PC-9 (cell line): Measurements from ENCODE around the gene PDLIM7. TPM values are rescaled to one million over a fixed set of nuclear protein-coding genes. Genes with fewer than 3 reads are reported as not detected.

Source experiments
- BruUV-seq: library from RNA; stranded (reverse); fragments of 400-500 nt; replicated peaks from 2 replicates; lab custom pipeline; 2021; lab: Mats Ljungman, UMichigan
- CTCF ChIA-PET: fragments of 300-600 bp; sonication (Branson Sonifier 250); formaldehyde crosslinking; loops from one replicate; lab custom pipeline; 2022; ENCODE audit warnings: antibody characterized with exemption; lab: Charles Lee
- POLR2A ChIA-PET: fragments of 300-600 bp; sonication (Branson Sonifier 250); formaldehyde crosslinking; loops from one replicate; lab custom pipeline; 2022; ENCODE audit warnings: antibody characterized with exemption; ENCODE audit not compliant: unreplicated experiment; lab: Charles Lee
- DNase-seq, 2 experiments: peaks; one replicate each; pipeline versions ENCODE4 v3.0.0 to v3.0.0-alpha.2; 2015 to 2022; ENCODE audit warnings: mixed read lengths in 1 of 2
- H2AFZ ChIP-seq: fragments of 200-600 bp; sonication (generic); 2 replicates; pipeline ENCODE4 v1.8.1; 2017; ENCODE audit warnings: antibody characterized with exemption
- H3F3A ChIP-seq: fragments of 200-600 bp; sonication (generic); 2 replicates; pipeline ENCODE4 v1.8.1; 2017; ENCODE audit warnings: antibody characterized with exemption, mild to moderate bottlenecking, low read depth; ENCODE audit not compliant: insufficient read depth
- H3K27ac ChIP-seq: fragments of 200-600 bp; sonication (generic); 2 replicates; pipeline ENCODE4 v1.6.1; 2016; ENCODE audit warnings: mixed run types
- H3K27me3 ChIP-seq: fragments of 200-600 bp; sonication (generic); 2 replicates; pipeline ENCODE4 v1.6.1; 2016; ENCODE audit warnings: low read depth, mixed run types; ENCODE audit not compliant: insufficient read depth
- H3K36me3 ChIP-seq: fragments of 200-600 bp; sonication (generic); 2 replicates; pipeline ENCODE4 v1.6.1; 2016; ENCODE audit warnings: low read depth, mixed run types
- H3K4me1 ChIP-seq: fragments of 200-600 bp; sonication (generic); replicated peaks from 2 replicates; pipeline ENCODE4 v1.6.1; 2016; ENCODE audit warnings: mixed run types; ENCODE audit not compliant: insufficient read depth
- H3K4me2 ChIP-seq: fragments of 200-600 bp; sonication (generic); 2 replicates; pipeline ENCODE4 v1.6.1; 2017; ENCODE audit warnings: mixed run types
- H3K4me3 ChIP-seq: fragments of 200-600 bp; sonication (generic); 2 replicates; pipeline ENCODE4 v1.6.1; 2016; ENCODE audit warnings: mixed run types
- H3K79me2 ChIP-seq: fragments of 200-600 bp; sonication (generic); 2 replicates; pipeline ENCODE4 v1.6.1; 2017; ENCODE audit warnings: low read depth, mixed run types
- H3K9me2 ChIP-seq: fragments of 200-600 bp; sonication (generic); 2 replicates; pipeline ENCODE4 v1.8.1; 2017; ENCODE audit warnings: mild to moderate bottlenecking; ENCODE audit not compliant: insufficient read depth
- H3K9me3 ChIP-seq: fragments of 200-600 bp; sonication (generic); 2 replicates; pipeline ENCODE4 v1.8.1; 2016; ENCODE audit warnings: low read depth; ENCODE audit not compliant: insufficient read depth
- H4K20me1 ChIP-seq: fragments of 200-600 bp; sonication (generic); 2 replicates; pipeline ENCODE4 v1.8.1; 2017; ENCODE audit not compliant: insufficient read depth
- EZH2 ChIP-seq: fragments of 200-600 bp; sonication (generic); IDR thresholded peaks from 2 replicates; pipeline ENCODE4 v1.8.0; 2017; ENCODE audit warnings: antibody characterized with exemption, low read depth
- intact Hi-C: fragments of 100-400 bp; cut with micrococcal nuclease; formaldehyde crosslinking; loops from one replicate; pipeline ENCODE4 v1.10.0; 2022; ENCODE audit not compliant: unreplicated experiment
- total RNA-seq: library from RNA; stranded (reverse); gene quantifications from 2 replicates; pipeline ENCODE4 v1.2.3, GENCODE V29; 2021
- TF ChIP-seq, protein P1 (sequence below): fragments of 200-600 bp; sonication (generic); conservative IDR thresholded peaks from 2 replicates; pipeline ENCODE4 v1.6.1; 2017; ENCODE audit warnings: mixed run types, antibody characterized with exemption, mild to moderate bottlenecking, moderate library complexity

PDLIM7 gene
- total RNA-seq, 1 experiment from 2014 or later = 167 TPM

- intact Hi-C loops = no loop called here
- CTCF ChIA-PET = no interaction called here
Measured at GRCh38 chr5:177514541-177514940, 17.1 kb upstream of the PDLIM7 start.

GRCh38 chr5:177513500-177513899, 16.1 kb upstream of the PDLIM7 start:
- no peaks in the 10 kb centered on the region for H3K9me2 ChIP-seq
- no peaks in the 10 kb centered on the region for H3K27me3 ChIP-seq
- peaks cover 5% of the 10 kb centered on the region; the same call in 1 of the 2 replicates for H3K36me3 ChIP-seq
- H3F3A ChIP-seq = no peaks in the 10 kb centered on the region
- TF ChIP-seq, protein P1, sequence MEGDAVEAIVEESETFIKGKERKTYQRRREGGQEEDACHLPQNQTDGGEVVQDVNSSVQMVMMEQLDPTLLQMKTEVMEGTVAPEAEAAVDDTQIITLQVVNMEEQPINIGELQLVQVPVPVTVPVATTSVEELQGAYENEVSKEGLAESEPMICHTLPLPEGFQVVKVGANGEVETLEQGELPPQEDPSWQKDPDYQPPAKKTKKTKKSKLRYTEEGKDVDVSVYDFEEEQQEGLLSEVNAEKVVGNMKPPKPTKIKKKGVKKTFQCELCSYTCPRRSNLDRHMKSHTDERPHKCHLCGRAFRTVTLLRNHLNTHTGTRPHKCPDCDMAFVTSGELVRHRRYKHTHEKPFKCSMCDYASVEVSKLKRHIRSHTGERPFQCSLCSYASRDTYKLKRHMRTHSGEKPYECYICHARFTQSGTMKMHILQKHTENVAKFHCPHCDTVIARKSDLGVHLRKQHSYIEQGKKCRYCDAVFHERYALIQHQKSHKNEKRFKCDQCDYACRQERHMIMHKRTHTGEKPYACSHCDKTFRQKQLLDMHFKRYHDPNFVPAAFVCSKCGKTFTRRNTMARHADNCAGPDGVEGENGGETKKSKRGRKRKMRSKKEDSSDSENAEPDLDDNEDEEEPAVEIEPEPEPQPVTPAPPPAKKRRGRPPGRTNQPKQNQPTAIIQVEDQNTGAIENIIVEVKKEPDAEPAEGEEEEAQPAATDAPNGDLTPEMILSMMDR = no peak
- no peak for TF ChIP-seq EZH2
- H3K27ac ChIP-seq = no peak overlapping the region
- intact Hi-C loops = no loop called here
- no peak overlapping the region for H3K4me2 ChIP-seq
- H3K4me3 ChIP-seq = no peak overlapping the region
- ChIA-PET POLR2A (no interaction called here), CTCF (no interaction called here)
- no peaks in the 10 kb centered on the region for H4K20me1 ChIP-seq
- H3K9me3 ChIP-seq = no peaks in the 10 kb centered on the region
- no peak overlapping the region for H2AFZ ChIP-seq
- H3K79me2 ChIP-seq = peaks cover 17% of the 10 kb centered on the region
- BruUV-seq = no TSS peak
- H3K4me1 ChIP-seq = peaks cover 10% of the 10 kb centered on the region
- DNase-seq = no peak

More at GRCh38 chr5:177514541-177514940, 17.1 kb upstream of the PDLIM7 start:
- Histone ChIP-seq H3K27ac (no peak overlapping the region), H3K36me3 (peaks cover 5% of the 10 kb centered on the region), H4K20me1 (no peaks in the 10 kb centered on the region), H3K9me2 (no peaks in the 10 kb centered on the region), H3K4me1 (peaks cover 17% of the 10 kb centered on the region), H3F3A (peaks cover 7% of the 10 kb centered on the region; the same call in 1 of the 2 replicates), H3K9me3 (no peaks in the 10 kb centered on the region), H2AFZ (no peak overlapping the region), H3K27me3 (no peaks in the 10 kb centered on the region), H3K79me2 (peaks cover 24% of the 10 kb centered on the region), H3K4me3 (no peak overlapping the region), H3K4me2 (no peak overlapping the region)
- BruUV-seq = no TSS peak
- TF ChIP-seq EZH2 = no peak
- TF ChIP-seq, protein P1 = no peak
- POLR2A ChIA-PET = no interaction called here
- DNase-seq = no peak

- H3K9me2 ChIP-seq = no peaks in the 10 kb centered on the region
- peaks cover 17% of the 10 kb centered on the region for H3K79me2 ChIP-seq
- no peaks in the 10 kb centered on the region for H3F3A ChIP-seq
- no peak for DNase-seq
- CTCF ChIA-PET = no interaction called here
- POLR2A ChIA-PET = no interaction called here
- no peak overlapping the region for H3K4me3 ChIP-seq
- H4K20me1 ChIP-seq = no peaks in the 10 kb centered on the region
- peaks cover 10% of the 10 kb centered on the region for H3K4me1 ChIP-seq
- BruUV-seq = no TSS peak
- no peak overlapping the region for H2AFZ ChIP-seq
- no peak for TF ChIP-seq EZH2
- TF ChIP-seq, protein P1 = no peak
- no peaks in the 10 kb centered on the region for H3K27me3 ChIP-seq
- H3K36me3 ChIP-seq = peaks cover 5% of the 10 kb centered on the region; the same call in 1 of the 2 replicates
- H3K4me2 ChIP-seq = no peak overlapping the region
- H3K27ac ChIP-seq = no peak overlapping the region
- intact Hi-C loops = no loop called here
- no peaks in the 10 kb centered on the region for H3K9me3 ChIP-seq
Measured at GRCh38 chr5:177512736-177513380, 15.5 kb upstream of the PDLIM7 start.
